NCI-H2107 (cell line): Measurements from ENCODE around the gene SCYL1.

Source experiments
- DNase-seq: peaks from one replicate; lab custom pipeline; 2025; lab: John Stamatoyannopoulos, UW

Gene SCYL1

GRCh38 chr11:65571420-65571819 is 46.5 kb downstream of the SCYL1 start:
- no peak for DNase-seq

- DNase-seq: no peak
These were observed 47.1 kb downstream of the SCYL1 start for GRCh38 chr11:65571940-65572339.

GRCh38 chr11:65572356-65573051 is 47.6 kb downstream of the SCYL1 start, which contains the start of gene FAM89B:
Gene FAM89B (plus strand): TSS chr11:65572538. CDS start chr11:65572670, 132 bp downstream.
- DNase-seq: peak; percentile 68

GRCh38 chr11:65573391-65574079 is 48.7 kb downstream of the SCYL1 start:
- DNase-seq: no peak

GRCh38 chr11:65574109-65574810 is 49.4 kb downstream of the SCYL1 start:
- DNase-seq: peak; percentile 55

- no peak for DNase-seq
These were observed 50.1 kb downstream of the SCYL1 start for GRCh38 chr11:65574811-65575567.

GRCh38 chr11:65575568-65576231 is 50.8 kb downstream of the SCYL1 start, which contains the start of gene EHBP1L1:
Gene EHBP1L1 (plus strand): TSS chr11:65576053. CDS start chr11:65576303, 250 bp downstream.
- DNase-seq: no peak

GRCh38 chr11:65576232-65576866 is 51.5 kb downstream of the SCYL1 start:
- DNase-seq: no peak

- no peak for DNase-seq
These were observed 52.2 kb downstream of the SCYL1 start for GRCh38 chr11:65576867-65577755.

- DNase-seq: no peak
These were observed 52.9 kb downstream of the SCYL1 start for GRCh38 chr11:65577756-65578109.

- no peak for DNase-seq
These were observed 53.3 kb downstream of the SCYL1 start for GRCh38 chr11:65578134-65578533.

- no peak for DNase-seq
These were observed 53.8 kb downstream of the SCYL1 start for GRCh38 chr11:65578667-65579066.

- DNase-seq: no peak
These were observed 54.4 kb downstream of the SCYL1 start for GRCh38 chr11:65579291-65579690.

- DNase-seq: no peak
These were observed 55.3 kb downstream of the SCYL1 start for GRCh38 chr11:65580031-65580692.

GRCh38 chr11:65580756-65581155 is 55.9 kb downstream of the SCYL1 start:
- no peak for DNase-seq

- no peak for DNase-seq
These were observed 57.0 kb downstream of the SCYL1 start for GRCh38 chr11:65581928-65582327.

- no peak for DNase-seq
These were observed 58.7 kb downstream of the SCYL1 start for GRCh38 chr11:65583589-65583988.

GRCh38 chr11:65584106-65584505 is 59.2 kb downstream of the SCYL1 start:
- no peak for DNase-seq

- DNase-seq: no peak
These were observed 59.9 kb downstream of the SCYL1 start for GRCh38 chr11:65584723-65585171.
